CD14-positive monocyte (primary cell): Measurements from ENCODE around the gene ZNF10. TPM values are rescaled to one million over a fixed set of nuclear protein-coding genes. Genes with fewer than 3 reads are reported as not detected.
A peak's percentile ranks its signal among the peaks of the same experiment; 100 is the strongest.

Experiments used
- DNase-seq, 3 donors: peaks; one replicate each; pipeline ENCODE4 v3.0.0-alpha.2; 2011 to 2022
- H2AFZ ChIP-seq: 2 replicates; pipeline ENCODE4 v1.6.0; 2012; ENCODE audit warnings: mild to moderate bottlenecking, low read depth, low read length, inconsistent platforms; ENCODE audit not compliant: insufficient read depth, poor library complexity, severe bottlenecking
- H3K27ac ChIP-seq, 2 donors: 1 replicate in 1 of 2; 2 replicates in 1 of 2; pipeline ENCODE4 v1.5.1; 2012 to 2013; ENCODE audit warnings: low read length in 2 of 2, control low read depth in 1 of 2, inconsistent platforms in 1 of 2, low read depth in 1 of 2, mild to moderate bottlenecking in 1 of 2
- H3K27me3 ChIP-seq, 2 donors: one replicate each; pipeline versions ENCODE4 v1.6.0 to v1.6.1; 2011 to 2013; ENCODE audit warnings: low read length in 2 of 2; ENCODE audit not compliant: control insufficient read depth in 2 of 2, insufficient read depth in 2 of 2
- H3K36me3 ChIP-seq, 2 donors: replicated peaks in 1 of 2; 1 replicate in 1 of 2; 2 replicates in 1 of 2; pipeline versions ENCODE4 v1.5.1 to v1.6.1; 2012 to 2013; ENCODE audit warnings: low read length in 2 of 2, control low read depth in 1 of 2, inconsistent platforms in 1 of 2, mild to moderate bottlenecking in 1 of 2; ENCODE audit not compliant: insufficient read depth in 2 of 2, control insufficient read depth in 1 of 2
- H3K4me1 ChIP-seq, 2 donors: 1 replicate in 1 of 2; 2 replicates in 1 of 2; pipeline versions ENCODE4 v1.5.1 to v1.6.1; 2012 to 2013; ENCODE audit warnings: low read length in 2 of 2, control low read depth in 1 of 2, inconsistent platforms in 1 of 2, mild to moderate bottlenecking in 1 of 2, moderate library complexity in 1 of 2; ENCODE audit not compliant: insufficient read depth in 2 of 2, control insufficient read depth in 1 of 2
- H3K4me2 ChIP-seq: replicated peaks from 2 replicates; pipeline ENCODE3; 2012; ENCODE audit warnings: low read length, moderate library complexity, mild to moderate bottlenecking; ENCODE audit not compliant: poor library complexity, severe bottlenecking; ENCODE audit errors: extremely low read depth
- H3K4me3 ChIP-seq, 3 experiments: fragments of 200-600 bp in 1 of 3; sonication (generic) in 1 of 3; replicated peaks in 1 of 3; 1 replicate in 2 of 3; 2 replicates in 1 of 3; pipeline ENCODE4 v1.5.1; 2011 to 2013; ENCODE audit warnings: low read length in 3 of 3, mild to moderate bottlenecking in 3 of 3, control low read depth in 2 of 3, low read depth in 2 of 3, inconsistent platforms in 1 of 3, moderate library complexity in 1 of 3
- H3K79me2 ChIP-seq: 2 replicates; pipeline ENCODE4 v1.6.0; 2012; ENCODE audit warnings: mild to moderate bottlenecking, control low read depth, inconsistent platforms, low read length, moderate library complexity; ENCODE audit not compliant: insufficient read depth
- H3K9ac ChIP-seq: 2 replicates; pipeline ENCODE4 v1.6.0; 2017; ENCODE audit warnings: low read length, mild to moderate bottlenecking; ENCODE audit not compliant: insufficient read depth, poor library complexity, severe bottlenecking
- H3K9me3 ChIP-seq, 2 donors: replicated peaks in 1 of 2; 1 replicate in 1 of 2; 2 replicates in 1 of 2; pipeline versions ENCODE4 v1.5.1 to v1.6.1; 2012 to 2013; ENCODE audit warnings: low read length in 2 of 2, control low read depth in 1 of 2; ENCODE audit not compliant: control insufficient read depth in 1 of 2, insufficient read depth in 1 of 2
- H4K20me1 ChIP-seq: 2 replicates; pipeline ENCODE4 v1.6.0; 2012; ENCODE audit warnings: mild to moderate bottlenecking, low read length, control low read depth, moderate library complexity; ENCODE audit not compliant: insufficient read depth
- H3K27ac Mint-ChIP-seq, 7 donors: one replicate each; pipeline ENCODE4 v1.8.0; 2020; ENCODE audit warnings: mild to moderate bottlenecking in 7 of 7, mixed read lengths in 7 of 7, moderate library complexity in 6 of 7, inconsistent platforms in 2 of 7
- H3K27me3 Mint-ChIP-seq, 3 donors: one replicate each; pipeline ENCODE4 v1.8.0; 2021 to 2022; ENCODE audit warnings: low read depth in 3 of 3, mild to moderate bottlenecking in 3 of 3, mixed read lengths in 3 of 3, moderate library complexity in 3 of 3, inconsistent platforms in 1 of 3
- H3K36me3 Mint-ChIP-seq, 2 donors: one replicate each; pipeline ENCODE4 v1.8.0; 2020; ENCODE audit warnings: mixed read lengths in 2 of 2, inconsistent platforms in 1 of 2, mild to moderate bottlenecking in 1 of 2
- H3K4me1 Mint-ChIP-seq: one replicate; pipeline ENCODE4 v1.8.0; 2020; ENCODE audit warnings: mild to moderate bottlenecking, mixed read lengths
- H3K4me3 Mint-ChIP-seq, 2 donors: one replicate each; pipeline ENCODE4 v1.8.0; 2020; ENCODE audit warnings: mild to moderate bottlenecking in 2 of 2, mixed read lengths in 2 of 2, moderate library complexity in 1 of 2
- H3K9me3 Mint-ChIP-seq, 7 donors: one replicate each; pipeline ENCODE4 v1.8.0; 2020 to 2022; ENCODE audit warnings: mixed read lengths in 7 of 7, mild to moderate bottlenecking in 6 of 7, moderate library complexity in 6 of 7, inconsistent platforms in 2 of 7
- WGBS: methylation state at CpG from one replicate; pipeline ENCODE4 v1.1.5; 2013; ENCODE audit warnings: missing lambda C conversion rate; ENCODE audit not compliant: insufficient coverage; 5-methylcytosine and 5-hydroxymethylcytosine counted together
- intact Hi-C, 2 donors: fragments of 100-400 bp; cut with micrococcal nuclease; formaldehyde crosslinking; loops; one replicate each; pipeline versions ENCODE4 v1.15.0 to v1.15.1; 2023
- polyA plus RNA-seq, 3 donors: library from polyadenylated mRNA; depleted of rRNA in 1 of 3; unstranded in 2 of 3; stranded (reverse) in 1 of 3; fragments of 300-500 nt in 2 of 3; fragments of >200 nt in 1 of 3; fragmentation: Illumina TruSeq in 2 of 3; gene quantifications; 1 replicate in 2 of 3; 2 replicates in 1 of 3; pipeline ENCODE4 v1.2.3, GENCODE V29; 2012 to 2021
- TF ChIP-seq, protein P1 (sequence below): fragments of 200-600 bp; IDR thresholded peaks from one replicate; pipeline ENCODE4 v1.8.0; 2022; ENCODE audit warnings: antibody characterized with exemption, mild to moderate bottlenecking

The ZNF10 gene
- polyA plus RNA-seq, 3 donors = 0.68 to 1.00 (median 0.79) TPM

- no peaks in the 10 kb centered on the region for H3K36me3 Mint-ChIP-seq
- Histone ChIP-seq H3K27me3 (no peaks in the 10 kb centered on the region), H3K9ac (no peak overlapping the region), H4K20me1 (no peaks in the 10 kb centered on the region), H3K79me2 (no peaks in the 10 kb centered on the region), H3K4me3 (no peak overlapping the region), H3K27ac (no peak overlapping the region), H3K36me3 (no peaks in the 10 kb centered on the region), H3K4me2 (no peak overlapping the region), H2AFZ (no peak overlapping the region), H3K9me3 (peaks cover 48 to 84% of the 10 kb centered on the region in 2 donors), H3K4me1 (no peaks in the 10 kb centered on the region)
- peaks cover 39 to 94% (median 78%) of the 10 kb centered on the region in 7 donors for H3K9me3 Mint-ChIP-seq
- peak overlapping the region in 1 of 7 donors; percentile 11 for H3K27ac Mint-ChIP-seq
- TF ChIP-seq, protein P1, sequence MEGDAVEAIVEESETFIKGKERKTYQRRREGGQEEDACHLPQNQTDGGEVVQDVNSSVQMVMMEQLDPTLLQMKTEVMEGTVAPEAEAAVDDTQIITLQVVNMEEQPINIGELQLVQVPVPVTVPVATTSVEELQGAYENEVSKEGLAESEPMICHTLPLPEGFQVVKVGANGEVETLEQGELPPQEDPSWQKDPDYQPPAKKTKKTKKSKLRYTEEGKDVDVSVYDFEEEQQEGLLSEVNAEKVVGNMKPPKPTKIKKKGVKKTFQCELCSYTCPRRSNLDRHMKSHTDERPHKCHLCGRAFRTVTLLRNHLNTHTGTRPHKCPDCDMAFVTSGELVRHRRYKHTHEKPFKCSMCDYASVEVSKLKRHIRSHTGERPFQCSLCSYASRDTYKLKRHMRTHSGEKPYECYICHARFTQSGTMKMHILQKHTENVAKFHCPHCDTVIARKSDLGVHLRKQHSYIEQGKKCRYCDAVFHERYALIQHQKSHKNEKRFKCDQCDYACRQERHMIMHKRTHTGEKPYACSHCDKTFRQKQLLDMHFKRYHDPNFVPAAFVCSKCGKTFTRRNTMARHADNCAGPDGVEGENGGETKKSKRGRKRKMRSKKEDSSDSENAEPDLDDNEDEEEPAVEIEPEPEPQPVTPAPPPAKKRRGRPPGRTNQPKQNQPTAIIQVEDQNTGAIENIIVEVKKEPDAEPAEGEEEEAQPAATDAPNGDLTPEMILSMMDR = no peak
- no CpG with 5 or more reads among the region's 1 CpG for WGBS
- H3K4me3 Mint-ChIP-seq = no peak overlapping the region
- intact Hi-C loops = no loop called here
- H3K4me1 Mint-ChIP-seq = no peaks in the 10 kb centered on the region
- H3K27me3 Mint-ChIP-seq = peaks cover 0 to 3% (median 0%) of the 10 kb centered on the region in 3 donors
- DNase-seq = no peak
Observed at GRCh38 chr12:133174901-133175300, 44.5 kb downstream of the ZNF10 start.

- H3K4me3 ChIP-seq = peak overlapping the region in 1 of 3 experiments; percentile 94
- H3K4me2 ChIP-seq = no peak overlapping the region
- peaks cover 8% of the 10 kb centered on the region for H3K79me2 ChIP-seq
- peaks cover 49 to 98% (median 81%) of the 10 kb centered on the region in 7 donors for H3K9me3 Mint-ChIP-seq
- no peak overlapping the region for H3K27ac Mint-ChIP-seq
- H3K27ac ChIP-seq = no peak overlapping the region
- peaks cover 51 to 87% of the 10 kb centered on the region in 2 donors for H3K9me3 ChIP-seq
- H3K27me3 ChIP-seq = no peaks in the 10 kb centered on the region
- peaks cover 21 to 32% of the 10 kb centered on the region in 2 donors for H3K36me3 ChIP-seq
- TF ChIP-seq, protein P1 = no peak
- no peak overlapping the region for H3K4me3 Mint-ChIP-seq
- no peak for DNase-seq
- no CpG with 5 or more reads among the region's 8 CpGs for WGBS
- no peak overlapping the region for H3K9ac ChIP-seq
- peaks cover 0 to 2% (median 0%) of the 10 kb centered on the region in 3 donors for H3K27me3 Mint-ChIP-seq
- intact Hi-C loops = loop anchor here (1.0 to 2.0 kb wide), 4 partner anchors 50 to 194 kb away; partner anchors contain the start of genes ZNF10 (in 2 of the 2), ZNF140 (in 2 of the 2), ZNF891 (in 2 of the 2) and ZNF26 (in 1 of the 2)
- H3K36me3 Mint-ChIP-seq = peaks cover 35 to 37% of the 10 kb centered on the region in 2 donors
- H3K4me1 ChIP-seq = peaks cover 7% of the 10 kb centered on the region in 2 donors
- H3K4me1 Mint-ChIP-seq = peaks cover 10% of the 10 kb centered on the region
- H4K20me1 ChIP-seq = no peaks in the 10 kb centered on the region
- H2AFZ ChIP-seq = no peak overlapping the region
Observed at GRCh38 chr12:133180669-133181068, 50.2 kb downstream of the ZNF10 start.
